B cell (primary cell): ENCODE measurements around the gene SESN3. TPM values are rescaled to one million over a fixed set of nuclear protein-coding genes. Genes with fewer than 3 reads are reported as not detected.

ENCODE experiments used
- ATAC-seq: fragments of 200-7000 bp; cut with Tn5 transposase; one replicate; pipeline ENCODE4 v1.10.0; 2021; ENCODE audit warnings: low read depth, mild to moderate bottlenecking, moderate number of reproducible peaks, moderate library complexity
- CTCF ChIA-PET: fragments of 350-600 bp; sonication (Branson Sonifier 250); formaldehyde crosslinking; loops from one replicate; lab custom pipeline; 2021; ENCODE audit warnings: antibody characterized with exemption, inconsistent platforms; lab: Charles Lee
- POLR2A ChIA-PET: fragments of 350-600 bp; sonication (Branson Sonifier 250); formaldehyde crosslinking; loops from one replicate; lab custom pipeline; 2021; ENCODE audit warnings: antibody characterized with exemption; lab: Charles Lee
- DNase-seq: peaks from one replicate; pipeline ENCODE4 v3.0.0; 2013
- H2AFZ ChIP-seq: 2 replicates; pipeline ENCODE4 v1.6.1; 2012; ENCODE audit warnings: mild to moderate bottlenecking, low read depth, low read length; ENCODE audit not compliant: insufficient read depth, poor library complexity, severe bottlenecking
- H3K27ac ChIP-seq, 2 donors: 1 replicate in 1 of 2; 2 replicates in 1 of 2; pipeline ENCODE4 v1.5.1; 2012 to 2013; ENCODE audit warnings: low read length in 2 of 2, mild to moderate bottlenecking in 2 of 2, moderate library complexity in 1 of 2
- H3K27me3 ChIP-seq, 4 experiments: fragments of 200-600 bp in 1 of 4; sonication (generic) in 1 of 4; replicated peaks in 1 of 4; 1 replicate in 2 of 4; 2 replicates in 2 of 4; pipeline versions ENCODE4 v1.6.1 to v1.7.0; 2013 to 2016; ENCODE audit warnings: low read length in 3 of 4, mild to moderate bottlenecking in 2 of 4, mixed read lengths in 1 of 4, moderate library complexity in 1 of 4; ENCODE audit not compliant: insufficient read depth in 4 of 4, control insufficient read depth in 3 of 4; ENCODE audit errors: control extremely low read depth in 1 of 4
- H3K36me3 ChIP-seq, 2 experiments: replicated peaks in 1 of 2; 1 replicate in 1 of 2; 2 replicates in 1 of 2; pipeline versions ENCODE4 v1.6.1 to v1.7.1; 2013; ENCODE audit warnings: low read length in 1 of 2; ENCODE audit not compliant: insufficient read depth in 2 of 2, control insufficient read depth in 1 of 2; ENCODE audit errors: control extremely low read depth in 1 of 2, extremely low read depth in 1 of 2
- H3K4me1 ChIP-seq, 2 donors: fragments of 200-600 bp in 1 of 2; sonication (generic) in 1 of 2; 1 replicate in 1 of 2; 2 replicates in 1 of 2; pipeline versions ENCODE4 v1.5.1 to v1.6.1; 2013 to 2017; ENCODE audit warnings: low read length in 2 of 2; ENCODE audit not compliant: control insufficient read depth in 2 of 2, insufficient read depth in 2 of 2
- H3K4me2 ChIP-seq: replicated peaks from 2 replicates; pipeline ENCODE3; 2012; ENCODE audit warnings: mild to moderate bottlenecking, low read depth, low read length; ENCODE audit not compliant: poor library complexity, severe bottlenecking
- H3K4me3 ChIP-seq, 5 experiments: fragments of 200-600 bp in 1 of 5; sonication (generic) in 1 of 5; 1 replicate in 3 of 5; 2 replicates in 2 of 5; pipeline versions ENCODE4 v1.5.1 to v1.7.0; 2011 to 2016; ENCODE audit warnings: low read length in 4 of 5, mild to moderate bottlenecking in 4 of 5, low read depth in 2 of 5, control low read depth in 1 of 5, moderate library complexity in 1 of 5; ENCODE audit not compliant: insufficient read depth in 1 of 5; ENCODE audit errors: control extremely low read depth in 1 of 5, extremely low read depth in 1 of 5
- H3K79me2 ChIP-seq: fragments of 200-600 bp; sonication (generic); one replicate; pipeline ENCODE4 v1.6.0; 2016; ENCODE audit warnings: low read length; ENCODE audit not compliant: control insufficient read depth, insufficient read depth
- H3K9ac ChIP-seq: fragments of 200-600 bp; sonication (generic); 2 replicates; pipeline ENCODE4 v1.6.1; 2017; ENCODE audit warnings: mild to moderate bottlenecking, low read length, moderate library complexity
- H3K9me3 ChIP-seq, 3 donors: one replicate each; pipeline versions ENCODE4 v1.6.1 to v1.7.1; 2013; ENCODE audit warnings: low read length in 2 of 3; ENCODE audit not compliant: control insufficient read depth in 2 of 3, insufficient read depth in 1 of 3; ENCODE audit errors: control extremely low read depth in 1 of 3
- H4K20me1 ChIP-seq: 2 replicates; pipeline ENCODE4 v1.6.0; 2012; ENCODE audit warnings: mild to moderate bottlenecking, low read length; ENCODE audit not compliant: insufficient read depth, control insufficient read depth, poor library complexity, severe bottlenecking
- H3K27ac Mint-ChIP-seq: one replicate; pipeline ENCODE4 v1.8.0; 2021; ENCODE audit warnings: mixed read lengths
- H3K27me3 Mint-ChIP-seq: one replicate; pipeline ENCODE4 v1.8.0; 2021; ENCODE audit warnings: mixed read lengths
- H3K4me1 Mint-ChIP-seq: one replicate; pipeline ENCODE4 v1.8.0; 2021; ENCODE audit warnings: mixed read lengths
- H3K4me3 Mint-ChIP-seq: one replicate; pipeline ENCODE4 v1.8.0; 2021; ENCODE audit warnings: mixed read lengths
- H3K9me3 Mint-ChIP-seq: one replicate; pipeline ENCODE4 v1.8.0; 2022; ENCODE audit warnings: mixed read lengths; ENCODE audit not compliant: insufficient read depth
- EZH2 ChIP-seq: IDR thresholded peaks from 2 replicates; pipeline ENCODE4 v1.6.1; 2012; ENCODE audit warnings: borderline replicate concordance, low read depth, mild to moderate bottlenecking, moderate library complexity, low read length; ENCODE audit not compliant: insufficient read depth, poor library complexity, severe bottlenecking
- WGBS: methylation state at CpG from one replicate; pipeline ENCODE4 v1.1.5; 2013; ENCODE audit warnings: missing lambda C conversion rate; ENCODE audit not compliant: insufficient coverage; 5-methylcytosine and 5-hydroxymethylcytosine counted together
- intact Hi-C: fragments of 100-400 bp; cut with micrococcal nuclease; formaldehyde crosslinking; loops from one replicate; pipeline ENCODE4 v1.10.0; 2022
- polyA plus RNA-seq: library from polyadenylated mRNA; depleted of rRNA; stranded (reverse); fragments of >200 nt; gene quantifications from 2 replicates; pipeline ENCODE4 v1.2.3, GENCODE V29; 2012
- total RNA-seq, 2 donors: library from RNA; stranded (reverse); fragments of 120-200 nt in 1 of 2; gene quantifications; 1 replicate in 1 of 2; 2 replicates in 1 of 2; pipeline versions ENCODE4 v1.2.3 to v1.2.4, GENCODE V29; 2013 to 2022
- TF ChIP-seq, protein P1 (sequence below): fragments of 200-600 bp; IDR thresholded peaks from one replicate; pipeline ENCODE4 v1.8.0; 2022; ENCODE audit warnings: antibody characterized with exemption, mild to moderate bottlenecking

Gene SESN3
- total and polyA plus RNA-seq, 2 donors (not counting 1 experiment from before 2014, with no cell fraction given), result 10.1 to 519 TPM

DNA sequence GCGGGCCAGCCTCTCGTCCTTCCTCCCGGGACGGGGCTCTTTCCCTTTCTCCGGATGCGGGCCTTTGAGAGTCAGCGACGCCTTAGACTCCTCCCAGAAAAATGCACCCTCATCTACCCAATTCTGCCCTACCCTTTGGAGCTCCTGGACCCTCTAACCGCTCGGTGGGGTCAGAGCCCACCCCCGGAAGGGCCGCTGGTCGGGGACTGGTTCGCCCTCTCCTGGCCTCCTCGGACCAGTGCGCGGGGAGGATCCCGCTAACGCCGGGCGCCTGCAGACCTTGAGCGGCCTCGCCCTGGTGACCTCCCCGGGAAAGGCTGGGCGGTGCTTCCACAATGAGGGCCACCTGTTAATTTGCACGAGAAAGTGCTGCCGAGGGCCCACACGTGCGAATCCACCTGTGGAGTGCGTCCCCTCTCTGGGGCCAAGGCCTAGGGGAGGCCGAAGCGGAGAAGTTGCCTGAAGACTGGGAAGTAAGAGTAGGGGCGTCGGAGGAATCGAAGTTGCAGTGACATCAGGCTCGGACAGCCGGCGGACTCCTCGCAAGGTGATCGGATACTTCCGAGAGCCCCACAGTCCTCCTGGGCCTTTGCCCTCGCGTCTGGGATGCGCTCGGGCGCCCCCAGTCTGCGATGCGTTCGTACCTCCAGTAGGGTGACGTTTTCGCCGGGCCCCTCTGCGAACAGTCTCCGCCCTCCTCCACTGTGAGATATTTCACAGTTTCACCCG, 79.9 kb downstream of the SESN3 start:
- Mint-ChIP-seq H3K4me1 (peaks cover 46% of the 10 kb centered on the region), H3K4me3 (peak overlapping the region; percentile 95), H3K9me3 (no peaks in the 10 kb centered on the region), H3K27ac (peak overlapping the region; percentile 96), H3K27me3 (no peaks in the 10 kb centered on the region)
- peak; percentile 96 for DNase-seq
- ChIA-PET POLR2A (interaction anchor here (1.8 to 3.3 kb wide), 4 partner anchors 61 to 565 kb away, joined by 5 to 18 read pairs (median 12); partner anchors contain the start of genes CWC15, ENDOD1, KDM4D and SRSF8), CTCF (interaction anchor here (0.5 to 9.0 kb wide), 33 partner anchors 10 to 1670 kb away, joined by 3 to 207 read pairs (median 4); partner anchors contain the start of genes CWC15, ENDOD1, FAM76B and KDM4D)
- no peaks in the 10 kb centered on the region for H3K27me3 ChIP-seq
- H3K9ac ChIP-seq, result peak overlapping the region; percentile 89
- H4K20me1 ChIP-seq, result no peaks in the 10 kb centered on the region
- no peaks in the 10 kb centered on the region for H3K79me2 ChIP-seq
- peak overlapping the region; percentile 93 for H3K4me2 ChIP-seq
- ATAC-seq, result peak; percentile 90
- H2AFZ ChIP-seq, result peak overlapping the region; percentile 87
- no peaks in the 10 kb centered on the region for H3K9me3 ChIP-seq
- under 1% methylated on average over 55 of the region's 55 CpGs for WGBS
- peak overlapping the region; percentile 88 to 91 for H3K27ac ChIP-seq
- H3K4me1 ChIP-seq, result peaks cover 28 to 43% of the 10 kb centered on the region in 2 donors
- H3K36me3 ChIP-seq, result no peaks in the 10 kb centered on the region
- intact Hi-C loops, result loop anchor here (1.0 to 10.0 kb wide), 14 partner anchors 55 to 1244 kb away; partner anchors contain the start of genes CWC15, ENDOD1, FAM76B and JRKL
- TF ChIP-seq EZH2, result no peak
- TF ChIP-seq, protein P1, sequence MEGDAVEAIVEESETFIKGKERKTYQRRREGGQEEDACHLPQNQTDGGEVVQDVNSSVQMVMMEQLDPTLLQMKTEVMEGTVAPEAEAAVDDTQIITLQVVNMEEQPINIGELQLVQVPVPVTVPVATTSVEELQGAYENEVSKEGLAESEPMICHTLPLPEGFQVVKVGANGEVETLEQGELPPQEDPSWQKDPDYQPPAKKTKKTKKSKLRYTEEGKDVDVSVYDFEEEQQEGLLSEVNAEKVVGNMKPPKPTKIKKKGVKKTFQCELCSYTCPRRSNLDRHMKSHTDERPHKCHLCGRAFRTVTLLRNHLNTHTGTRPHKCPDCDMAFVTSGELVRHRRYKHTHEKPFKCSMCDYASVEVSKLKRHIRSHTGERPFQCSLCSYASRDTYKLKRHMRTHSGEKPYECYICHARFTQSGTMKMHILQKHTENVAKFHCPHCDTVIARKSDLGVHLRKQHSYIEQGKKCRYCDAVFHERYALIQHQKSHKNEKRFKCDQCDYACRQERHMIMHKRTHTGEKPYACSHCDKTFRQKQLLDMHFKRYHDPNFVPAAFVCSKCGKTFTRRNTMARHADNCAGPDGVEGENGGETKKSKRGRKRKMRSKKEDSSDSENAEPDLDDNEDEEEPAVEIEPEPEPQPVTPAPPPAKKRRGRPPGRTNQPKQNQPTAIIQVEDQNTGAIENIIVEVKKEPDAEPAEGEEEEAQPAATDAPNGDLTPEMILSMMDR, result peak; percentile 86
- H3K4me3 ChIP-seq, result peak overlapping the region; percentile 52 to 91 (median 82)
